GM15510 (cell line): Measurements from ENCODE around the gene HAGHL.

Experiments used
- POLR2A ChIP-seq: IDR thresholded peaks from 3 replicates; pipeline ENCODE4 v1.6.1; 2011; ENCODE audit warnings: borderline replicate concordance; ENCODE audit not compliant: insufficient read length; ENCODE audit errors: extremely low read depth

The HAGHL gene, protein sequence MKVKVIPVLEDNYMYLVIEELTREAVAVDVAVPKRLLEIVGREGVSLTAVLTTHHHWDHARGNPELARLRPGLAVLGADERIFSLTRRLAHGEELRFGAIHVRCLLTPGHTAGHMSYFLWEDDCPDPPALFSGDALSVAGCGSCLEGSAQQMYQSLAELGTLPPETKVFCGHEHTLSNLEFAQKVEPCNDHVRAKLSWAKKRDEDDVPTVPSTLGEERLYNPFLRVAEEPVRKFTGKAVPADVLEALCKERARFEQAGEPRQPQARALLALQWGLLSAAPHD

GRCh38 chr16:726438-727290 lies at the start of gene HAGHL, which contains the start of gene CCDC78:
Gene HAGHL, plus strand, starts transcription at chr16:727106. Its CDS starts 404 bp downstream, at chr16:727510.
Gene CCDC78, minus strand, starts transcription at chr16:726443. Its CDS starts 76 bp downstream, at chr16:726367.
- TF ChIP-seq POLR2A: no peak

DNA sequence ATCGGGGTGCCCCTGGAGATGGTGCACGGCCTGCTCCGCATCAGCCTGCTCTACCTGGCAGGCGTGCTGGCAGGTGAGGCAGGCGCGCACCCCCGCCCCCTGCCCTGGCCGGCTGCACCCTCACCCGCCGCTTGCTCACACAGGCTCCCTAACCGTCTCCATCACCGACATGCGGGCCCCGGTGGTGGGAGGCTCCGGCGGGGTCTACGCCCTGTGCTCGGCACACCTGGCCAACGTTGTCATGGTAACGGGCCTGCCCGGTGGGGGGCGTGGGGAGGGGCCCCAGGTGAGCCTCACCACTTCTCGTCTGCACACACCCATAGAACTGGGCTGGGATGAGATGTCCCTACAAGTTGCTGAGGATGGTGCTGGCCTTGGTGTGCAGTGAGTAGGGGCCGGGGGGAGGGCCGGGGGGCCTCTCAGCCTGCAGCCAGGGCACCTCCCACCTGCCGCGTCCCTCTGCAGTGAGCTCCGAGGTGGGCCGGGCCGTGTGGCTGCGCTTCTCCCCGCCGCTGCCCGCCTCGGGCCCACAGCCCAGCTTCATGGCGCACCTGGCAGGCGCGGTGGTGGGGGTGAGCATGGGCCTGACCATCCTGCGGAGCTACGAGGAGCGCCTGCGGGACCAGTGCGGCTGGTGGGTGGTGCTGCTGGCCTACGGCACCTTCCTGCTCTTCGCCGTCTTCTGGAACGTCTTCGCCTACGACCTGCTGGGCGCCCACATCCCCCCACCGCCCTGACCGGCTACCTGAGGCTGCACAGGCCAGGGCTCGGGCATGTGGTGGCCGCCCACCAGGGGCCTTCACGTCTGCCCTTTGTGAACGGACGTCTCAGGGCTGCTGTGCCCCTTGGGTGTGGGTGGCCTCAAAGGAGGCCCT lies 49.4 kb upstream of the HAGHL start:
- TF ChIP-seq POLR2A: no peak

GRCh38 chr16:678209-678857 lies 48.6 kb upstream of the HAGHL start:
- TF ChIP-seq POLR2A: no peak

GRCh38 chr16:678858-679813 lies 47.8 kb upstream of the HAGHL start:
- peak; percentile 33 for TF ChIP-seq POLR2A

GRCh38 chr16:679814-680624 lies 46.9 kb upstream of the HAGHL start, which contains the start of gene STUB1:
Gene STUB1, plus strand, starts transcription at chr16:680410. Its CDS starts 116 bp downstream, at chr16:680526.
- peak; percentile 95 for TF ChIP-seq POLR2A

DNA sequence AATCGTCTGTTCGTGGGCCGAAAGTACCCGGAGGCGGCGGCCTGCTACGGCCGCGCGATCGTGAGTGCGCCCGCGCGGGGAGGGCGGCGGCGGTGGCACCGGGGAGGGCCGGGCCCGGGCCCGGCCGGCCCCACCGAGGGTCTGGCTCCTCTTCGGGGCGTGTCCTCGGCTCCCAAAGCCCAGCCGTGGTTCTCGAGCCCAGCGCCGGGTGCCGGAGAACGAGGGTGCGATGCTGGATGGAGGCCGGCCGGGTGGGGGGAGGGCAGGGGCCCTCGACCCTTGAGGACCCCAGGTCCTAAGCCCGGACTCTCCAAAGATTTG lies 46.3 kb upstream of the HAGHL start:
- no peak for TF ChIP-seq POLR2A

GRCh38 chr16:680967-681745 lies 45.8 kb upstream of the HAGHL start:
- no peak for TF ChIP-seq POLR2A

DNA sequence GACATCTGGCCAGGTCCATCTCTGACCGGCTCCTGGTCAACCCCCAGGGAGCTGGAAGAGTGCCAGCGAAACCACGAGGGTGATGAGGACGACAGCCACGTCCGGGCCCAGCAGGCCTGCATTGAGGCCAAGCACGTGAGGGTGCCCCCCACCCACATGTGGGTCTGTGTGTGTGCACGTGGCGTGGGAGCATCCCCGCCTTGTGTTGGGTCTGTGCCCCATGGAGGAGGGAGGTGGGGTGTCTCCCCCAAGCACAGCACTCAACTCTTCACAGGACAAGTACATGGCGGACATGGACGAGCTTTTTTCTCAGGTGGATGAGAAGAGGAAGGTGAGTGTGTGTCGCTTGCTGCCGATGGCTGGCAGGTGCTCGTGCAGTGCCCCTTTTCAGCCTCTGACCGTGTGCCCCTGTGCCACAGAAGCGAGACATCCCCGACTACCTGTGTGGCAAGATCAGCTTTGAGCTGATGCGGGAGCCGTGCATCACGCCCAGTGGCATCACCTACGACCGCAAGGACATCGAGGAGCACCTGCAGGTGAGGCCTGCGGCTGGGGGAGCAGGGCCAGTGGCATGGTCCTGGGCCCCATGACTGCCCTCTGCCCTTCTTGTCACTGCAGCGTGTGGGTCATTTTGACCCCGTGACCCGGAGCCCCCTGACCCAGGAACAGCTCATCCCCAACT lies 45.0 kb upstream of the HAGHL start:
- no peak for TF ChIP-seq POLR2A

- TF ChIP-seq POLR2A: no peak
Measured at GRCh38 chr16:682493-683395, 44.2 kb upstream of the HAGHL start.

GRCh38 chr16:683396-684070 lies 43.4 kb upstream of the HAGHL start:
- no peak for TF ChIP-seq POLR2A
